Psoas muscle (tissue), 8 donors: ENCODE measurements around the gene ADAT3. TPM values are rescaled to one million over a fixed set of nuclear protein-coding genes. Genes with fewer than 3 reads are reported as not detected.

ENCODE experiments used
- ATAC-seq, 4 donors: fragments of 200-7000 bp; cut with Tn5 transposase; one replicate each; pipeline ENCODE4 v1.9.1; 2020; ENCODE audit warnings: moderate library complexity in 3 of 4, mild to moderate bottlenecking in 2 of 4
- DNase-seq, 2 donors: peaks; one replicate each; pipeline ENCODE4 v3.0.0-alpha.2; 2020
- H3K27ac ChIP-seq: fragments of 200-600 bp; one replicate; pipeline ENCODE4 v1.8.0; 2022
- H3K27me3 ChIP-seq, 3 donors: fragments of 200-600 bp in 1 of 3; one replicate each; pipeline versions ENCODE4 v1.6.1 to v1.8.0; 2013 to 2022; ENCODE audit warnings: low read length in 2 of 3, mild to moderate bottlenecking in 2 of 3, moderate library complexity in 1 of 3; ENCODE audit not compliant: insufficient read depth in 3 of 3
- H3K36me3 ChIP-seq, 2 donors: fragments of 200-600 bp in 1 of 2; one replicate each; pipeline versions ENCODE4 v1.6.1 to v1.8.0; 2013 to 2022; ENCODE audit warnings: low read depth in 1 of 2, mild to moderate bottlenecking in 1 of 2, moderate library complexity in 1 of 2; ENCODE audit not compliant: insufficient read depth in 1 of 2
- H3K4me1 ChIP-seq: fragments of 200-600 bp; one replicate; pipeline ENCODE4 v1.8.0; 2022
- H3K4me3 ChIP-seq: fragments of 200-600 bp; one replicate; pipeline ENCODE4 v1.8.0; 2022; ENCODE audit warnings: mild to moderate bottlenecking
- H3K9me3 ChIP-seq: fragments of 200-600 bp; one replicate; pipeline ENCODE4 v1.8.0; 2022
- WGBS, 3 donors: extraction: QIAGEN DNeasy Blood & Tissue Kit; methylation state at CpG; one replicate each; pipeline versions ENCODE4 v1.1.6 to v1.1.7; 2013; 5-methylcytosine and 5-hydroxymethylcytosine counted together
- intact Hi-C, 2 donors: fragments of 100-400 bp; cut with DNase I; formaldehyde crosslinking; loops; one replicate each; pipeline versions ENCODE4 v1.11.0 to v1.14.2; 2022
- polyA plus RNA-seq, 3 donors: library from polyadenylated mRNA; stranded (reverse); fragments of 200-250 nt; gene quantifications; one replicate each; pipeline ENCODE4 v1.2.3, GENCODE V29; 2013
- total RNA-seq, 4 donors: library from RNA; stranded (reverse); fragmentation: NEBNext Ultra II Directional in 2 of 4; extraction: Animal tissue kit (Norgen Biotek cat#: 25700) in 2 of 4; gene quantifications; one replicate each; pipeline versions ENCODE4 v1.2.1 to v1.2.4, GENCODE V29; 2021 to 2023
- TF ChIP-seq, protein P1 (sequence below): fragments of 200-600 bp; IDR thresholded peaks from one replicate; pipeline ENCODE4 v1.8.0; 2022; ENCODE audit warnings: antibody characterized with exemption
- donor health status: healthy with polysubstance abuse.
- donor health status: DM: no; HTN: no; CAD: no; lungs with moderate emphysema.
- donor health status: Bipolar disorder and iron deficiency.
- donor health status: healthy.
- donor health status: DM: yes; HTN: yes; CAD: no.
- donor health status: DM: no; HTN: no; CAD: no.
- donor health status: DM: no; HTN: no; CAD: no.
- donor health status: DM: yes; HTN: yes; CAD: no.

Gene ADAT3
- total and polyA plus RNA-seq, 7 donors: 1.4 to 7.2 (median 2.2) TPM

GRCh38 chr19:1962674-1963073, 57.5 kb downstream of the ADAT3 start:
- H3K27me3 ChIP-seq: no peaks in the 10 kb centered on the region
- WGBS, 3 donors: 93 to 94% (median 94%) methylated on average over 23 of the region's 23 CpGs
- H3K27ac ChIP-seq: no peak overlapping the region
- H3K9me3 ChIP-seq: no peaks in the 10 kb centered on the region
- DNase-seq (no peak), ATAC-seq (no peak)
- H3K4me1 ChIP-seq: no peaks in the 10 kb centered on the region
- H3K4me3 ChIP-seq: no peak overlapping the region
- intact Hi-C loops: no loop called here
- TF ChIP-seq, protein P1, sequence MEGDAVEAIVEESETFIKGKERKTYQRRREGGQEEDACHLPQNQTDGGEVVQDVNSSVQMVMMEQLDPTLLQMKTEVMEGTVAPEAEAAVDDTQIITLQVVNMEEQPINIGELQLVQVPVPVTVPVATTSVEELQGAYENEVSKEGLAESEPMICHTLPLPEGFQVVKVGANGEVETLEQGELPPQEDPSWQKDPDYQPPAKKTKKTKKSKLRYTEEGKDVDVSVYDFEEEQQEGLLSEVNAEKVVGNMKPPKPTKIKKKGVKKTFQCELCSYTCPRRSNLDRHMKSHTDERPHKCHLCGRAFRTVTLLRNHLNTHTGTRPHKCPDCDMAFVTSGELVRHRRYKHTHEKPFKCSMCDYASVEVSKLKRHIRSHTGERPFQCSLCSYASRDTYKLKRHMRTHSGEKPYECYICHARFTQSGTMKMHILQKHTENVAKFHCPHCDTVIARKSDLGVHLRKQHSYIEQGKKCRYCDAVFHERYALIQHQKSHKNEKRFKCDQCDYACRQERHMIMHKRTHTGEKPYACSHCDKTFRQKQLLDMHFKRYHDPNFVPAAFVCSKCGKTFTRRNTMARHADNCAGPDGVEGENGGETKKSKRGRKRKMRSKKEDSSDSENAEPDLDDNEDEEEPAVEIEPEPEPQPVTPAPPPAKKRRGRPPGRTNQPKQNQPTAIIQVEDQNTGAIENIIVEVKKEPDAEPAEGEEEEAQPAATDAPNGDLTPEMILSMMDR: no peak
- no peaks in the 10 kb centered on the region for H3K36me3 ChIP-seq

Other genes with a start within 250 kb of the ADAT3 start
- not detected for gene ONECUT3, start 151.9 kb upstream of the ADAT3 start, total RNA-seq
- gene ONECUT3, start 151.9 kb upstream of the ADAT3 start, polyA plus RNA-seq: not detected
- gene ATP8B3, start 93.1 kb upstream of the ADAT3 start, total RNA-seq: under 1 TPM in 3 of 4 donors, not detected in 1; 0.06 to 0.30 (median 0.18) TPM
- gene ATP8B3, start 93.1 kb upstream of the ADAT3 start, polyA plus RNA-seq: under 1 TPM; 0.15 to 0.22 (median 0.17) TPM
- gene REXO1, start 56.9 kb upstream of the ADAT3 start, total RNA-seq: 10 to 100 TPM; 13.5 to 35.2 (median 22.3) TPM
- gene REXO1, start 56.9 kb upstream of the ADAT3 start, polyA plus RNA-seq: 10 to 100 TPM; 16.5 to 26.9 (median 20.3) TPM
- gene KLF16, start 41.8 kb upstream of the ADAT3 start, total RNA-seq: 10 to 100 TPM in 1 of 4 donors, 1 to 10 TPM in 3; 3.0 to 11.1 (median 4.3) TPM
- gene KLF16, start 41.8 kb upstream of the ADAT3 start, polyA plus RNA-seq: 10 to 100 TPM in 1 of 3 donors, 1 to 10 TPM in 2; 2.2 to 13.0 (median 3.1) TPM
- 10 to 100 TPM; 38.5 to 54.2 (median 42.3) TPM for gene ABHD17A, start 19.9 kb upstream of the ADAT3 start, total RNA-seq
- 10 to 100 TPM; 35.5 to 58.9 (median 47.6) TPM for gene ABHD17A, start 19.9 kb upstream of the ADAT3 start, polyA plus RNA-seq
- 10 to 100 TPM; 13.4 to 16.3 (median 15.1) TPM for gene SCAMP4, start within 50 bp of the ADAT3 start, total RNA-seq
- gene SCAMP4, start within 50 bp of the ADAT3 start, polyA plus RNA-seq: 10 to 100 TPM in 2 of 3 donors, 1 to 10 TPM in 1; 9.5 to 17.5 (median 15.5) TPM
- gene CSNK1G2, start 35.8 kb downstream of the ADAT3 start, total RNA-seq: 10 to 100 TPM; 22.3 to 34.1 (median 33.0) TPM
- 10 to 100 TPM; 25.3 to 49.8 (median 34.2) TPM for gene CSNK1G2, start 35.8 kb downstream of the ADAT3 start, polyA plus RNA-seq
- 10 to 100 TPM; 56.3 to 68.4 (median 61.9) TPM for gene BTBD2, start 110.3 kb downstream of the ADAT3 start, total RNA-seq
- 10 to 100 TPM; 30.1 to 49.0 (median 36.6) TPM for gene BTBD2, start 110.3 kb downstream of the ADAT3 start, polyA plus RNA-seq
- 1,000 to 10,000 TPM in 2 of 4 donors, 100 to 1,000 TPM in 2; 793 to 2,795 (median 946) TPM for gene MKNK2, start 145.8 kb downstream of the ADAT3 start, total RNA-seq
- 1,000 to 10,000 TPM in 2 of 3 donors, 100 to 1,000 TPM in 1; 888 to 1,268 (median 1,190) TPM for gene MKNK2, start 145.8 kb downstream of the ADAT3 start, polyA plus RNA-seq
- gene MOB3A, start 190.9 kb downstream of the ADAT3 start, total RNA-seq: 10 to 100 TPM in 3 of 4 donors, 1 to 10 TPM in 1; 9.9 to 19.8 (median 17.2) TPM
- gene MOB3A, start 190.9 kb downstream of the ADAT3 start, polyA plus RNA-seq: 10 to 100 TPM in 2 of 3 donors, 1 to 10 TPM in 1; 8.3 to 13.5 (median 11.3) TPM
- 1 to 10 TPM in 3 of 4 donors, under 1 TPM in 1; 0.89 to 2.8 (median 1.4) TPM for gene IZUMO4, start 191.5 kb downstream of the ADAT3 start, total RNA-seq
- 1 to 10 TPM in 2 of 3 donors, under 1 TPM in 1; 0.69 to 3.0 (median 2.0) TPM for gene IZUMO4, start 191.5 kb downstream of the ADAT3 start, polyA plus RNA-seq
- 100 to 1,000 TPM in 2 of 4 donors, 10 to 100 TPM in 2; 71.9 to 103 (median 91.4) TPM for gene AP3D1, start 246.2 kb downstream of the ADAT3 start, total RNA-seq
- gene AP3D1, start 246.2 kb downstream of the ADAT3 start, polyA plus RNA-seq: 100 to 1,000 TPM in 1 of 3 donors, 10 to 100 TPM in 2; 51.5 to 120 (median 76.0) TPM